ENCODE data around the gene C9orf78.

The C9orf78 gene

GRCh38 chr9:129779560-129780190 is 55.4 kb downstream of the C9orf78 start:
- DNase-seq (ENCODE audit: insufficient read length, low spot score) (no peak), FAIRE-seq (no peak)

- no peak for FAIRE-seq
These were observed 56.6 kb downstream of the C9orf78 start for GRCh38 chr9:129778469-129778868.

GRCh38 chr9:129777769-129778130 is 57.3 kb downstream of the C9orf78 start:
- FAIRE-seq (no peak), DNase-seq (ENCODE audit: insufficient read length, low spot score) (no peak)

More at GRCh38 chr9:129778469-129778868, 56.6 kb downstream of the C9orf78 start:
- no peak for DNase-seq (ENCODE audit: insufficient read length, low spot score)
